NCI-H748 (cell line): ENCODE data around the gene UBE3D.
"Not testable (repeated sequence)": the region's sequence is repeated elsewhere in the genome, so short reads cannot be mapped to it uniquely, and the experiment has no call there.

Experiments used
- DNase-seq: peaks from one replicate; lab custom pipeline; 2025; ENCODE audit not compliant: unreplicated experiment; lab: John Stamatoyannopoulos, UW

The UBE3D gene

GRCh38 chr6:82980086-82980485, 85.6 kb downstream of the UBE3D start:
- DNase-seq = no peak

GRCh38 chr6:82979657-82980056, 86.0 kb downstream of the UBE3D start:
- no peak for DNase-seq

- DNase-seq = no peak
Measured at GRCh38 chr6:82978362-82978945, 87.2 kb downstream of the UBE3D start.

GRCh38 chr6:82976179-82976578, 89.5 kb downstream of the UBE3D start:
- no peak for DNase-seq

GRCh38 chr6:82971877-82972460, 93.7 kb downstream of the UBE3D start:
- DNase-seq = no peak

GRCh38 chr6:82970839-82971238, 94.8 kb downstream of the UBE3D start:
- no peak for DNase-seq

GRCh38 chr6:82968708-82969107, 96.9 kb downstream of the UBE3D start:
- no peak for DNase-seq

GRCh38 chr6:82963191-82963925, 102.3 kb downstream of the UBE3D start:
- DNase-seq = peak; percentile 17

- no peak for DNase-seq
Measured at GRCh38 chr6:82959385-82959941, 106.2 kb downstream of the UBE3D start.

GRCh38 chr6:82958551-82958950, 107.1 kb downstream of the UBE3D start:
- no peak for DNase-seq

- DNase-seq = no peak
Measured at GRCh38 chr6:82957868-82958245, 107.8 kb downstream of the UBE3D start.

- no peak for DNase-seq
Measured at GRCh38 chr6:82957171-82957867, 108.3 kb downstream of the UBE3D start.

- DNase-seq = no peak
Measured at GRCh38 chr6:82955841-82956240, 109.8 kb downstream of the UBE3D start.

GRCh38 chr6:82954937-82955577, 110.6 kb downstream of the UBE3D start:
- no peak for DNase-seq

GRCh38 chr6:82954356-82954755, 111.3 kb downstream of the UBE3D start:
- DNase-seq = no peak

GRCh38 chr6:82953871-82954270, 111.8 kb downstream of the UBE3D start:
- no peak for DNase-seq

GRCh38 chr6:82951935-82952334, 113.7 kb downstream of the UBE3D start:
- DNase-seq = no peak

- no peak for DNase-seq
Measured at GRCh38 chr6:82951389-82951788, 114.3 kb downstream of the UBE3D start.

GRCh38 chr6:82930915-82931314, 134.7 kb downstream of the UBE3D start:
- DNase-seq = not testable (repeated sequence)

- DNase-seq = no peak
Measured at GRCh38 chr6:82924799-82925535, 140.7 kb downstream of the UBE3D start.
